Activated CD4-positive, alpha-beta T cell treated with anti-CD3 and anti-CD28 coated beads for 36 hours (primary cell): ENCODE data around the gene TOPBP1. TPM values are rescaled to one million over a fixed set of nuclear protein-coding genes. Genes with fewer than 3 reads are reported as not detected.
"Not testable (repeated sequence)": the region's sequence is repeated elsewhere in the genome, so short reads cannot be mapped to it uniquely, and the experiment has no call there.

Source experiments
- ATAC-seq: fragments of 200-7000 bp; cut with Tn5 transposase; one replicate; pipeline ENCODE4 v1.10.0; 2021; ENCODE audit warnings: mild to moderate bottlenecking, moderate library complexity
- CTCF ChIA-PET: fragments of 350-600 bp; sonication (Branson Sonifier 250); formaldehyde crosslinking; loops from one replicate; lab custom pipeline; 2021; ENCODE audit warnings: antibody characterized with exemption; lab: Charles Lee
- POLR2A ChIA-PET: fragments of 350-600 bp; sonication (Branson Sonifier 250); formaldehyde crosslinking; loops from one replicate; lab custom pipeline; 2021; ENCODE audit warnings: antibody characterized with exemption, inconsistent platforms; lab: Charles Lee
- DNase-seq: peaks from one replicate; pipeline ENCODE4 v3.0.0-alpha.2; 2020
- H3K27ac Mint-ChIP-seq: one replicate; pipeline ENCODE4 v1.8.0; 2021; ENCODE audit warnings: mixed read lengths
- H3K27me3 Mint-ChIP-seq: one replicate; pipeline ENCODE4 v1.8.0; 2021; ENCODE audit warnings: mixed read lengths
- H3K36me3 Mint-ChIP-seq: one replicate; pipeline ENCODE4 v1.8.0; 2021; ENCODE audit warnings: low read depth, mixed read lengths
- H3K4me1 Mint-ChIP-seq: one replicate; pipeline ENCODE4 v1.8.0; 2021; ENCODE audit warnings: mixed read lengths
- H3K4me3 Mint-ChIP-seq: one replicate; pipeline ENCODE4 v1.8.0; 2021; ENCODE audit warnings: mild to moderate bottlenecking, moderate library complexity, mixed read lengths
- H3K9me3 Mint-ChIP-seq: one replicate; pipeline ENCODE4 v1.8.0; 2021; ENCODE audit warnings: low read depth, mixed read lengths
- intact Hi-C, 2 experiments: fragments of 100-400 bp; cut with DNase I in 1 of 2; cut with micrococcal nuclease in 1 of 2; formaldehyde crosslinking; loops; one replicate each; pipeline versions ENCODE4 v1.14.2 to v1.15.1; 2022 to 2024; cut with DNase I, micrococcal nuclease
- total RNA-seq, 2 experiments: library from RNA; stranded (reverse); gene quantifications; one replicate each; pipeline ENCODE4 v1.2.3, GENCODE V29; 2021

Gene TOPBP1
- total RNA-seq, 2 experiments from 2014 or later = 80.9 to 94.6 TPM

- ChIA-PET POLR2A (no interaction called here), CTCF (interaction anchor here (0.8 to 1.1 kb wide), 5 partner anchors 82 to 906 kb away, joined by 3 read pairs; no protein-coding TSS in a partner anchor)
- Mint-ChIP-seq H3K36me3 (peaks cover 9% of the 10 kb centered on the region), H3K9me3 (no peaks in the 10 kb centered on the region), H3K27me3 (no peaks in the 10 kb centered on the region), H3K4me1 (peaks cover 22% of the 10 kb centered on the region), H3K4me3 (no peak overlapping the region), H3K27ac (peak overlapping the region; percentile 68)
- intact Hi-C loops = loop anchor here in 1 of 2 experiments (5.0 kb wide), 1 partner anchor 682 kb away; the partner anchor contains the start of gene RYK
- no peak for ATAC-seq
- no peak for DNase-seq
Measured at GRCh38 chr3:133570139-133570936, 91.4 kb downstream of the TOPBP1 start.

GRCh38 chr3:133568294-133569014 lies 93.3 kb downstream of the TOPBP1 start:
- Mint-ChIP-seq H3K4me1 (peaks cover 18% of the 10 kb centered on the region), H3K9me3 (no peaks in the 10 kb centered on the region), H3K36me3 (no peaks in the 10 kb centered on the region), H3K27ac (no peak overlapping the region), H3K27me3 (no peaks in the 10 kb centered on the region), H3K4me3 (no peak overlapping the region)
- intact Hi-C loops = no loop called here
- CTCF ChIA-PET = interaction anchor here (0.6 to 2.3 kb wide), 4 partner anchors 10 to 797 kb away, joined by 3 to 8 read pairs (median 3); no protein-coding TSS in a partner anchor
- POLR2A ChIA-PET = interaction anchor here (0.7 kb wide), 1 partner anchor 120 kb away, joined by 3 read pairs; no protein-coding TSS in a partner anchor
- ATAC-seq = no peak
- DNase-seq = no peak

- no peak for DNase-seq
- H3K9me3 Mint-ChIP-seq = no peaks in the 10 kb centered on the region
- no peak for ATAC-seq
- ChIA-PET POLR2A (no interaction called here), CTCF (interaction anchor here (1.2 kb wide), 1 partner anchor 176 kb away, joined by 3 read pairs; no protein-coding TSS in a partner anchor)
- H3K27me3 Mint-ChIP-seq = no peaks in the 10 kb centered on the region
- intact Hi-C loops = no loop called here
- no peak overlapping the region for H3K4me3 Mint-ChIP-seq
- no peaks in the 10 kb centered on the region for H3K4me1 Mint-ChIP-seq
- H3K36me3 Mint-ChIP-seq = no peaks in the 10 kb centered on the region
- H3K27ac Mint-ChIP-seq = no peak overlapping the region
Measured at GRCh38 chr3:133563816-133564215, 97.9 kb downstream of the TOPBP1 start.

GRCh38 chr3:133563186-133563591 lies 98.6 kb downstream of the TOPBP1 start:
- intact Hi-C loops = no loop called here
- H3K36me3 Mint-ChIP-seq = no peaks in the 10 kb centered on the region
- ATAC-seq (no peak), DNase-seq (no peak)
- H3K4me1 Mint-ChIP-seq = no peaks in the 10 kb centered on the region
- CTCF ChIA-PET = interaction anchor here (0.5 to 1.2 kb wide), 2 partner anchors 141 to 176 kb away, joined by 3 read pairs; no protein-coding TSS in a partner anchor
- POLR2A ChIA-PET = interaction anchor here (0.6 kb wide), 1 partner anchor 94 kb away, joined by 3 read pairs; no protein-coding TSS in a partner anchor
- H3K4me3 Mint-ChIP-seq = no peak overlapping the region
- no peaks in the 10 kb centered on the region for H3K27me3 Mint-ChIP-seq
- peaks cover 2% of the 10 kb centered on the region for H3K9me3 Mint-ChIP-seq
- H3K27ac Mint-ChIP-seq = no peak overlapping the region

GRCh38 chr3:133562376-133562775 lies 99.4 kb downstream of the TOPBP1 start:
- ChIA-PET POLR2A (interaction anchor here (0.6 kb wide), 1 partner anchor 93 kb away, joined by 3 read pairs; no protein-coding TSS in a partner anchor), CTCF (interaction anchor here (0.5 to 1.2 kb wide), 2 partner anchors 140 to 175 kb away, joined by 3 read pairs; no protein-coding TSS in a partner anchor)
- DNase-seq (no peak), ATAC-seq (no peak)
- no peaks in the 10 kb centered on the region for H3K36me3 Mint-ChIP-seq
- peaks cover 2% of the 10 kb centered on the region for H3K9me3 Mint-ChIP-seq
- no peaks in the 10 kb centered on the region for H3K4me1 Mint-ChIP-seq
- intact Hi-C loops = no loop called here
- no peaks in the 10 kb centered on the region for H3K27me3 Mint-ChIP-seq
- no peak overlapping the region for H3K27ac Mint-ChIP-seq
- H3K4me3 Mint-ChIP-seq = no peak overlapping the region

- H3K4me3 Mint-ChIP-seq = no peak overlapping the region
- H3K9me3 Mint-ChIP-seq = peaks cover 2% of the 10 kb centered on the region
- ChIA-PET CTCF (no interaction called here), POLR2A (no interaction called here)
- intact Hi-C loops = no loop called here
- H3K36me3 Mint-ChIP-seq = no peaks in the 10 kb centered on the region
- H3K27me3 Mint-ChIP-seq = no peaks in the 10 kb centered on the region
- H3K4me1 Mint-ChIP-seq = no peaks in the 10 kb centered on the region
- H3K27ac Mint-ChIP-seq = no peak overlapping the region
- ATAC-seq = no peak
- DNase-seq = no peak
Measured at GRCh38 chr3:133561679-133562078, 100.1 kb downstream of the TOPBP1 start.

- H3K27me3 Mint-ChIP-seq, H3K36me3 Mint-ChIP-seq, ATAC-seq, H3K4me3 Mint-ChIP-seq, H3K9me3 Mint-ChIP-seq, intact Hi-C loops, H3K27ac Mint-ChIP-seq, H3K4me1 Mint-ChIP-seq, DNase-seq, CTCF ChIA-PET, POLR2A ChIA-PET: not testable (repeated sequence)
Measured at GRCh38 chr3:133551589-133551988, 110.2 kb downstream of the TOPBP1 start.

Other genes starting within 250 kb of the TOPBP1 start
- 100 to 1,000 TPM; 204 to 221 TPM for gene CDV3, start 88.3 kb downstream of the TOPBP1 start, total RNA-seq
- gene TF, start 84.5 kb upstream of the TOPBP1 start, total RNA-seq = under 1 TPM; 0.11 to 0.12 TPM
- 10 to 100 TPM; 42.7 to 66.2 TPM for gene SRPRB, start 143.9 kb upstream of the TOPBP1 start, total RNA-seq
- gene RAB6B, start 233.9 kb upstream of the TOPBP1 start, total RNA-seq = under 1 TPM; 0.23 to 0.51 TPM